PC-9 (cell line): ENCODE data around the gene CD1C.

Experiments used
- EZH2 ChIP-seq: fragments of 200-600 bp; sonication (generic); IDR thresholded peaks from 2 replicates; pipeline ENCODE4 v1.8.0; 2017; ENCODE audit warnings: antibody characterized with exemption, low read depth
- TF ChIP-seq, protein P1 (sequence below): fragments of 200-600 bp; sonication (generic); conservative IDR thresholded peaks from 2 replicates; pipeline ENCODE4 v1.6.1; 2017; ENCODE audit warnings: mixed run types, antibody characterized with exemption, mild to moderate bottlenecking, moderate library complexity

- TF ChIP-seq, protein P1, sequence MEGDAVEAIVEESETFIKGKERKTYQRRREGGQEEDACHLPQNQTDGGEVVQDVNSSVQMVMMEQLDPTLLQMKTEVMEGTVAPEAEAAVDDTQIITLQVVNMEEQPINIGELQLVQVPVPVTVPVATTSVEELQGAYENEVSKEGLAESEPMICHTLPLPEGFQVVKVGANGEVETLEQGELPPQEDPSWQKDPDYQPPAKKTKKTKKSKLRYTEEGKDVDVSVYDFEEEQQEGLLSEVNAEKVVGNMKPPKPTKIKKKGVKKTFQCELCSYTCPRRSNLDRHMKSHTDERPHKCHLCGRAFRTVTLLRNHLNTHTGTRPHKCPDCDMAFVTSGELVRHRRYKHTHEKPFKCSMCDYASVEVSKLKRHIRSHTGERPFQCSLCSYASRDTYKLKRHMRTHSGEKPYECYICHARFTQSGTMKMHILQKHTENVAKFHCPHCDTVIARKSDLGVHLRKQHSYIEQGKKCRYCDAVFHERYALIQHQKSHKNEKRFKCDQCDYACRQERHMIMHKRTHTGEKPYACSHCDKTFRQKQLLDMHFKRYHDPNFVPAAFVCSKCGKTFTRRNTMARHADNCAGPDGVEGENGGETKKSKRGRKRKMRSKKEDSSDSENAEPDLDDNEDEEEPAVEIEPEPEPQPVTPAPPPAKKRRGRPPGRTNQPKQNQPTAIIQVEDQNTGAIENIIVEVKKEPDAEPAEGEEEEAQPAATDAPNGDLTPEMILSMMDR: no peak
- TF ChIP-seq EZH2: no peak
Observed at GRCh38 chr1:158310623-158311022, 20.9 kb downstream of the CD1C start.
